Right renal pelvis (tissue), 4 donors: Measurements from ENCODE around the gene PALM. TPM values are rescaled to one million over a fixed set of nuclear protein-coding genes. Genes with fewer than 3 reads are reported as not detected.
"Not testable (repeated sequence)": the region's sequence is repeated elsewhere in the genome, so short reads cannot be mapped to it uniquely, and the experiment has no call there.

Experiments
- DNase-seq, 4 donors: peaks; one replicate each; pipeline ENCODE4 v3.0.0-alpha.2; 2013; ENCODE audit warnings: low read depth in 4 of 4, low spot score in 3 of 4, missing footprints in 1 of 4
- polyA plus RNA-seq, 4 donors: library from polyadenylated mRNA; unstranded; fragments of 120-200 nt; gene quantifications; one replicate each; pipeline ENCODE4 v1.2.1, GENCODE V29; 2013; ENCODE audit not compliant: insufficient read length in 4 of 4

The PALM gene
- polyA plus RNA-seq, 4 donors = 79.7 to 121 (median 87.5) TPM

- no peak for DNase-seq
Observed at GRCh38 chr19:678791-679388, 29.8 kb upstream of the PALM start.

- no peak for DNase-seq
Observed at GRCh38 chr19:679418-680286, 29.1 kb upstream of the PALM start.

GRCh38 chr19:680287-681028 lies 28.3 kb upstream of the PALM start:
- DNase-seq = peak; percentile 91 to 94 (median 94)

GRCh38 chr19:681029-682019 lies 27.4 kb upstream of the PALM start:
- DNase-seq = no peak

- DNase-seq = no peak
Observed at GRCh38 chr19:682678-683320, 25.9 kb upstream of the PALM start.

- DNase-seq = no peak
Observed at GRCh38 chr19:685454-685931, 23.2 kb upstream of the PALM start.

GRCh38 chr19:686589-687297 lies 22.0 kb upstream of the PALM start:
- DNase-seq = no peak

GRCh38 chr19:687569-688166 lies 21.1 kb upstream of the PALM start:
- no peak for DNase-seq

GRCh38 chr19:688214-688613 lies 20.5 kb upstream of the PALM start:
- no peak for DNase-seq

- DNase-seq = no peak
Observed at GRCh38 chr19:688992-689391, 19.7 kb upstream of the PALM start.

GRCh38 chr19:690203-690602 lies 18.5 kb upstream of the PALM start:
- DNase-seq = no peak

GRCh38 chr19:694481-695351 lies 14.0 kb upstream of the PALM start:
- DNase-seq = no peak

GRCh38 chr19:695352-695949 lies 13.3 kb upstream of the PALM start, which contains the start of gene PRSS57:
PRSS57 (minus strand) TSS chr19:695452; CDS start chr19:695430, 22 bp downstream.
- no peak for DNase-seq

GRCh38 chr19:698529-698928 lies 10.2 kb upstream of the PALM start:
- DNase-seq = not testable (repeated sequence)

GRCh38 chr19:699885-700284 lies 8.8 kb upstream of the PALM start:
- not testable (repeated sequence) for DNase-seq

GRCh38 chr19:702847-703246 lies 5.9 kb upstream of the PALM start:
- DNase-seq = not testable (repeated sequence)

- DNase-seq = no peak
Observed at GRCh38 chr19:703329-703650, 5.4 kb upstream of the PALM start.
